Testis (tissue), 2 donors: ENCODE results near the gene CDK7.

Experiments used
- CTCF ChIP-seq, 3 experiments: fragments of 450-650 bp in 2 of 3; fragments of 200-600 bp in 1 of 3; sonication (generic) in 1 of 3; IDR thresholded peaks; one replicate each; pipeline ENCODE4 v1.5.1; 2016 to 2019; ENCODE audit warnings: antibody characterized with exemption in 3 of 3, mild to moderate bottlenecking in 2 of 3, moderate library complexity in 1 of 3
- POLR2A ChIP-seq: fragments of 450-650 bp; IDR thresholded peaks from one replicate; pipeline ENCODE4 v1.6.1; 2017; ENCODE audit warnings: antibody characterized with exemption, mild to moderate bottlenecking, moderate library complexity

GRCh38 chr5:69237877-69238276 lies 3.2 kb downstream of the CDK7 start:
- TF ChIP-seq CTCF (IDR thresholded peaks at IDR 0.05) = no peak
- TF ChIP-seq POLR2A = no peak
